Naive thymus-derived CD8-positive, alpha-beta T cell (primary cell): ENCODE data around the gene DKKL1. TPM values are rescaled to one million over a fixed set of nuclear protein-coding genes. Genes with fewer than 3 reads are reported as not detected.

Experiments
- ATAC-seq, 2 donors: fragments of 150-1000 bp; cut with Tn5 transposase in 1 of 2; sonication (Bioruptor Pico), chemical (Tn5 transposase) in 1 of 2; 1 replicate in 1 of 2; 2 replicates in 1 of 2; pipeline ENCODE4 v1.10.0; 2021; ENCODE audit warnings: mild to moderate bottlenecking in 2 of 2, moderate library complexity in 2 of 2
- POLR2A ChIA-PET: fragments of 350-600 bp; sonication (Branson Sonifier 250); formaldehyde crosslinking; loops from one replicate; lab custom pipeline; 2021; ENCODE audit warnings: antibody characterized with exemption; lab: Charles Lee
- DNase-seq, 10 donors: peaks; one replicate each; pipeline versions ENCODE4 v3.0.0 to v3.0.0-alpha.2; 2020 to 2022
- H3K27ac Mint-ChIP-seq, 10 donors: one replicate each; pipeline ENCODE4 v1.8.0; 2020 to 2022; ENCODE audit warnings: mild to moderate bottlenecking in 10 of 10, mixed read lengths in 10 of 10, moderate library complexity in 4 of 10, inconsistent platforms in 1 of 10
- H3K27me3 Mint-ChIP-seq, 5 donors: one replicate each; pipeline ENCODE4 v1.8.0; 2021 to 2022; ENCODE audit warnings: mixed read lengths in 5 of 5
- H3K36me3 Mint-ChIP-seq, 3 donors: one replicate each; pipeline ENCODE4 v1.8.0; 2020 to 2022; ENCODE audit warnings: mixed read lengths in 3 of 3, mild to moderate bottlenecking in 2 of 3, inconsistent platforms in 1 of 3
- H3K4me1 Mint-ChIP-seq, 4 donors: one replicate each; pipeline ENCODE4 v1.8.0; 2021 to 2022; ENCODE audit warnings: mixed read lengths in 4 of 4
- H3K4me3 Mint-ChIP-seq, 10 donors: one replicate each; pipeline ENCODE4 v1.8.0; 2020 to 2022; ENCODE audit warnings: mild to moderate bottlenecking in 10 of 10, mixed read lengths in 10 of 10, moderate library complexity in 6 of 10, inconsistent platforms in 1 of 10
- H3K9me3 Mint-ChIP-seq, 9 donors: one replicate each; pipeline ENCODE4 v1.8.0; 2020 to 2022; ENCODE audit warnings: mixed read lengths in 9 of 9, mild to moderate bottlenecking in 3 of 9, inconsistent platforms in 1 of 9, moderate library complexity in 1 of 9
- polyA plus RNA-seq, 3 donors: library from polyadenylated mRNA; unstranded; fragments of 300-500 nt; fragmentation: Illumina TruSeq; gene quantifications; one replicate each; pipeline ENCODE4 v1.2.3, GENCODE V29; 2021
- total RNA-seq, 8 experiments: library from RNA in 2 of 8; stranded (reverse) in 2 of 8; gene quantifications; one replicate each; pipeline ENCODE4 v1.2.3 and lab custom pipeline; 2021 to 2026

The DKKL1 gene
- total and polyA plus RNA-seq, 5 experiments from 2014 or later: not detected

GRCh38 chr19:49407482-49408015 lies 43.9 kb downstream of the DKKL1 start:
- peak overlapping the region in 8 of 10 donors; percentile 3 to 89 (median 73) for H3K27ac Mint-ChIP-seq
- ATAC-seq: no peak
- no peaks in the 10 kb centered on the region for H3K27me3 Mint-ChIP-seq
- peaks cover 42 to 67% (median 61%) of the 10 kb centered on the region in 4 donors for H3K4me1 Mint-ChIP-seq
- peak overlapping the region in 1 of 10 donors; percentile 37 for H3K4me3 Mint-ChIP-seq
- no peaks in the 10 kb centered on the region for H3K9me3 Mint-ChIP-seq
- no peaks in the 10 kb centered on the region for H3K36me3 Mint-ChIP-seq
- POLR2A ChIA-PET: interaction anchor here (1.9 kb wide), 1 partner anchor 13 kb away, joined by 4 read pairs; no protein-coding TSS in a partner anchor
- DNase-seq: no peak

GRCh38 chr19:49408816-49409440 lies 45.3 kb downstream of the DKKL1 start:
- H3K9me3 Mint-ChIP-seq: no peaks in the 10 kb centered on the region
- no peak for DNase-seq
- POLR2A ChIA-PET: interaction anchor here (0.5 to 1.7 kb wide), 6 partner anchors 9 to 109 kb away, joined by 3 to 5 read pairs (median 3); partner anchors contain the start of gene FLT3LG
- no peaks in the 10 kb centered on the region for H3K36me3 Mint-ChIP-seq
- peak overlapping the region in 9 of 10 donors; percentile 39 to 87 (median 69) for H3K4me3 Mint-ChIP-seq
- ATAC-seq: peak in 1 of 2 donors; percentile 27
- H3K27ac Mint-ChIP-seq: peak overlapping the region; percentile 56 to 92 (median 88)
- H3K4me1 Mint-ChIP-seq: peaks cover 35 to 58% (median 56%) of the 10 kb centered on the region in 4 donors
- no peaks in the 10 kb centered on the region for H3K27me3 Mint-ChIP-seq

GRCh38 chr19:49409441-49410029 lies 45.9 kb downstream of the DKKL1 start:
- H3K27ac Mint-ChIP-seq: peak overlapping the region; percentile 56 to 92 (median 88)
- POLR2A ChIA-PET: interaction anchor here (0.5 to 1.7 kb wide), 6 partner anchors 9 to 110 kb away, joined by 3 to 5 read pairs (median 3); no protein-coding TSS in a partner anchor

DNA sequence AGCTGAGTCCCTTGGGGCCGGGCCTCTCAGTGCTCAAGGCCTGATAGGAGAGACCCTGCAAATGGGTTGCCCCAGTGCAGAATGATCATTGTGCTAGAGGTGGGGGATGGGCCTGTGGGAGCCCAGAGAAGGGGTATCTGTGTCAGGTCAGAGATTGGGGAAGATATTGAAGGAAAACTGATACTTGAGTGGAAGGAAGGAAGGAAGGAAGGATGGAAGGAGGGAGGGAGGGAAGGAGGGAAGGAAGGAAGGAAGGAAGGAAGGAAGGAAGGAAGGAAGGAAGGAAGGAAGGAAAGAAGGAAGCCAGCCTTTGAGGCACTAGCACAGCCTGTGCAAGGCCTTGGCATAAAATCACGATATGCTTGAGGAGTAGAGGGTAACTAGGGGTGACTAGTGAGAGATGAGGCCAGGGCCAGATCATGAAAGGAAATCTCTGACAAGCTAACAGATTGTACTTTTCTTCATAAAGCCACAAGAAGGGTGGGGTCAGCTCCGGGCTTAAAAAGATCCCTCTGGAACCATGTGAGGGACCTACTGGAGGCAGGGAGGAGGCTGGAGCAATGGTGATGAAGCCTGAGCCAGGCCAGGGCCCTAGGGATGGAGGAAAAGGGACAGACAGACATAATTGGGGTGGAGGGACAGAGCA lies 48.1 kb downstream of the DKKL1 start:
- H3K4me1 Mint-ChIP-seq: peaks cover 37 to 55% (median 48%) of the 10 kb centered on the region in 4 donors

More at GRCh38 chr19:49409441-49410029, 45.9 kb downstream of the DKKL1 start:
- Mint-ChIP-seq H3K4me1 (peaks cover 35 to 57% (median 55%) of the 10 kb centered on the region in 4 donors), H3K27me3 (no peaks in the 10 kb centered on the region), H3K4me3 (peak overlapping the region; percentile 39 to 87 (median 68)), H3K9me3 (no peaks in the 10 kb centered on the region), H3K36me3 (no peaks in the 10 kb centered on the region)
- DNase-seq (no peak), ATAC-seq (peak; percentile 53 to 69)

GRCh38 chr19:49413348-49413747 lies 49.7 kb downstream of the DKKL1 start:
- peaks cover 1 to 11% (median 7%) of the 10 kb centered on the region in 5 donors for H3K27me3 Mint-ChIP-seq
- DNase-seq (no peak), ATAC-seq (no peak)
- peak overlapping the region in 2 of 10 donors; percentile 9 to 67 for H3K27ac Mint-ChIP-seq
- no peaks in the 10 kb centered on the region for H3K9me3 Mint-ChIP-seq
- no peak overlapping the region for H3K4me3 Mint-ChIP-seq
- H3K36me3 Mint-ChIP-seq: no peaks in the 10 kb centered on the region
- peaks cover 31 to 43% (median 37%) of the 10 kb centered on the region in 4 donors for H3K4me1 Mint-ChIP-seq
- POLR2A ChIA-PET: interaction anchor here (0.9 kb wide), 1 partner anchor 12 kb away, joined by 3 read pairs; no protein-coding TSS in a partner anchor

More for the DNA sequence above, 48.1 kb downstream of the DKKL1 start:
- no peaks in the 10 kb centered on the region for H3K27me3 Mint-ChIP-seq
- DNase-seq: no peak
- H3K4me3 Mint-ChIP-seq: peak overlapping the region in 2 of 10 donors; percentile 12 to 49
- peak overlapping the region in 6 of 10 donors; percentile 9 to 87 (median 53) for H3K27ac Mint-ChIP-seq
- H3K36me3 Mint-ChIP-seq: no peaks in the 10 kb centered on the region
- ATAC-seq: no peak
- POLR2A ChIA-PET: interaction anchor here (1.1 to 1.5 kb wide), 2 partner anchors 8 to 16 kb away, joined by 3 to 4 read pairs; no protein-coding TSS in a partner anchor
- H3K9me3 Mint-ChIP-seq: no peaks in the 10 kb centered on the region

- POLR2A ChIA-PET: interaction anchor here (0.6 kb wide), 1 partner anchor 172 kb away, joined by 3 read pairs; no protein-coding TSS in a partner anchor
- peaks cover 25 to 34% (median 28%) of the 10 kb centered on the region in 4 donors for H3K4me1 Mint-ChIP-seq
- H3K4me3 Mint-ChIP-seq: no peak overlapping the region
- DNase-seq: no peak
- peaks cover 6 to 20% (median 14%) of the 10 kb centered on the region in 5 donors for H3K27me3 Mint-ChIP-seq
- no peak for ATAC-seq
- no peaks in the 10 kb centered on the region for H3K9me3 Mint-ChIP-seq
- peak overlapping the region in 1 of 10 donors; percentile 28 for H3K27ac Mint-ChIP-seq
- no peaks in the 10 kb centered on the region for H3K36me3 Mint-ChIP-seq
Measured at GRCh38 chr19:49414256-49414655, 50.6 kb downstream of the DKKL1 start.

DNA sequence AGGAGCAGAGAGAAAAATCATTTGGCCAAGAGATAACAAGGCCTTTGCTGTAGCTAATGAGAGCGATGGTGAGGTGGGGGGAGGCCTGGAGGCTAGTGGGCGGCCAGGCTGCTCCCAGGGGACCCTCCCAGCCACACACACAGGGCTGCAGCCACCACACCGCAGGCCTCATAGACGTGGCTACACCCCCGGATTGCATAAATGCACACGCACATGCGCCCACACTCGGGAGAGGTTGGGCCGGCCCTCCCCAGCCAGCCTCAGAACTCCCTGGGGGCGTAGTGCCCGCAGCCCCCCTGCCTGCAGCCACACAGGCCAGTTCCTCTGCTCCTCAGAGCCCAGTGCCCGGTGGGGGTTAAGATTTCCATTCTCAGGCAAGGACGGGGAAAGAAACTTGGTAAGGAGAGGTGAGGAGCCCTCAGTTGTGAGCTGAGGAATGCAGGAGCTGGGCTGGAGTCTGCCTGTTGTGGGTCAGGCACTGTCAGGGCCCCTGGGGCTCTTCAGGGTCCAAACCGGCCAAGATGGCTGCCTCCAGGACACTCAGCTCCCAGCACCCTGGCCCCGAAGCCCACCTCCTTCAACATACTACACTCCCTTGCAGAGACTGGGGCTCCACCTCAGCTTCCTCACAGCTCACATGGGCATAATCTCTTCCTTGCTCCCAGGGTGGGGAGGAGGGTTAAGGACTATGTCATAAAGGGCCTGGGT lies 51.6 kb downstream of the DKKL1 start:
- Mint-ChIP-seq H3K36me3 (no peaks in the 10 kb centered on the region), H3K27me3 (peaks cover 14 to 30% (median 23%) of the 10 kb centered on the region in 5 donors), H3K9me3 (no peaks in the 10 kb centered on the region), H3K4me1 (peaks cover 17 to 24% (median 21%) of the 10 kb centered on the region in 4 donors), H3K4me3 (no peak overlapping the region), H3K27ac (peak overlapping the region in 1 of 10 donors; percentile 53)
- POLR2A ChIA-PET: interaction anchor here (0.6 kb wide), 1 partner anchor 28 kb away, joined by 5 read pairs; no protein-coding TSS in a partner anchor
- ATAC-seq: no peak
- no peak for DNase-seq

GRCh38 chr19:49415810-49416200 lies 52.1 kb downstream of the DKKL1 start:
- peaks cover 15 to 25% (median 20%) of the 10 kb centered on the region in 4 donors for H3K4me1 Mint-ChIP-seq
- no peaks in the 10 kb centered on the region for H3K36me3 Mint-ChIP-seq
- peaks cover 17 to 35% (median 28%) of the 10 kb centered on the region in 5 donors for H3K27me3 Mint-ChIP-seq
- H3K4me3 Mint-ChIP-seq: no peak overlapping the region
- POLR2A ChIA-PET: interaction anchor here (0.6 kb wide), 1 partner anchor 28 kb away, joined by 5 read pairs; no protein-coding TSS in a partner anchor
- no peak for ATAC-seq
- no peak for DNase-seq
- peaks cover 0 to 2% (median 0%) of the 10 kb centered on the region in 9 donors for H3K9me3 Mint-ChIP-seq
- H3K27ac Mint-ChIP-seq: peak overlapping the region in 1 of 10 donors; percentile 53

GRCh38 chr19:49417088-49417487 lies 53.4 kb downstream of the DKKL1 start:
- peaks cover 17 to 24% (median 18%) of the 10 kb centered on the region in 4 donors for H3K4me1 Mint-ChIP-seq
- ATAC-seq (no peak), DNase-seq (no peak)
- POLR2A ChIA-PET: interaction anchor here (0.6 to 1.5 kb wide), 3 partner anchors 11 to 218 kb away, joined by 3 to 4 read pairs (median 3); no protein-coding TSS in a partner anchor
- peaks cover 23 to 48% (median 40%) of the 10 kb centered on the region in 5 donors for H3K27me3 Mint-ChIP-seq
- H3K27ac Mint-ChIP-seq: no peak overlapping the region
- H3K9me3 Mint-ChIP-seq: peaks cover 0 to 2% (median 0%) of the 10 kb centered on the region in 9 donors
- H3K36me3 Mint-ChIP-seq: peaks cover 0 to 3% (median 0%) of the 10 kb centered on the region in 3 donors
- H3K4me3 Mint-ChIP-seq: no peak overlapping the region

DNA sequence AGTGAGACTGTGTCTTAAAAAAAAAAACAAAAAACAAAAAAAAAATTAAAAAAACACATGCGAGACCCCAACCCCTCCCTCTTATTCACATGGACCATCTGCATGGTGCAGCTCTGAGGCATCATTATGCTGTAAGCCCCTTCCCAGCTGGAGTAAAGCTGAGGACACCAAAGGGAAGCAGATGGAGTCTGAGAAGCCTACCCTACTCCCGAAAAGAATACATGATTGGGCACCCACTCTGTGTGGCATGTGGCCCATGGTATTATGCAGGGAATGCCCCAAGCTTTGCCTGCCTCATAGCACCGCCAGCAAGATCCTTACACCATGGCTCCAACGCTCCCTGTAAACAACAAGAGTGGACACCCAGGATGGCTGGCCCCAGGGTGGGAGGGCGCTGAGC lies 54.8 kb downstream of the DKKL1 start:
- Mint-ChIP-seq H3K27ac (no peak overlapping the region), H3K36me3 (peaks cover 0 to 3% (median 0%) of the 10 kb centered on the region in 3 donors), H3K9me3 (peaks cover 0 to 2% (median 0%) of the 10 kb centered on the region in 9 donors), H3K4me1 (peaks cover 22 to 27% (median 24%) of the 10 kb centered on the region in 4 donors), H3K4me3 (no peak overlapping the region), H3K27me3 (peaks cover 27 to 62% (median 47%) of the 10 kb centered on the region in 5 donors)
- POLR2A ChIA-PET: interaction anchor here (0.5 to 1.5 kb wide), 2 partner anchors 9 to 31 kb away, joined by 4 read pairs; no protein-coding TSS in a partner anchor
- ATAC-seq (no peak), DNase-seq (no peak)

DNA sequence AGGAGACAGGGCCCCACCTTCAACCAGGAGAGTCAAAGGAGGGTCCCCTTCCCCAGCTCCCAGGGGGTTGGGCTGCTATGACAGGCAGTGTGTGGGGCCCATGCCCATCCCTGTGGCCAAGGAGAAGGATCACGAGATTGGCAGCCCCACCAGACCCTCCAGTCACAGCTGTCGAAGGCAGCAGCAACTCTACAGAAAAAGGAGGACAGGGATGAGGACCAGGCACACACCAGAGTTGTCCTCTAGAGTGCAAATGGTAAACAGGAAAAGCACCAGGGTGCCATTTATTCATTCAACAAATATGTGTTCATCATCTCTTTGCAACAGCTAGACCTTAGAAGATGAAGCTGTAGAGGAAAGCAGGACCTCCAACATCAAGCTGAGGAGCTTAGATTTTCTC lies 55.5 kb downstream of the DKKL1 start:
- H3K27me3 Mint-ChIP-seq: peaks cover 31 to 69% (median 53%) of the 10 kb centered on the region in 5 donors
- peaks cover 0 to 2% (median 0%) of the 10 kb centered on the region in 9 donors for H3K9me3 Mint-ChIP-seq

More for the DNA sequence above, 55.5 kb downstream of the DKKL1 start:
- Mint-ChIP-seq H3K4me3 (no peak overlapping the region), H3K27ac (no peak overlapping the region), H3K36me3 (peaks cover 0 to 3% (median 0%) of the 10 kb centered on the region in 3 donors), H3K4me1 (peaks cover 28 to 34% (median 31%) of the 10 kb centered on the region in 4 donors)
- ATAC-seq (no peak), DNase-seq (no peak)
- POLR2A ChIA-PET: interaction anchor here (1.1 to 1.7 kb wide), 3 partner anchors 15 to 76 kb away, joined by 3 to 4 read pairs (median 4); no protein-coding TSS in a partner anchor
